SU-DHL-6 (cell line): ENCODE measurements around the gene PYHIN1.

Experiments
- CTCF ChIP-seq: fragments of 200-600 bp; sonication (generic); IDR thresholded peaks from one replicate; pipeline ENCODE4 v1.5.1; 2017; ENCODE audit warnings: antibody characterized with exemption, mild to moderate bottlenecking, low read length, moderate library complexity; ENCODE audit not compliant: insufficient read depth, poor library complexity, severe bottlenecking
- EZH2phosphoT487 ChIP-seq: fragments of 200-600 bp; sonication (generic), shearing (Covaris generic); conservative IDR thresholded peaks from 2 replicates; pipeline ENCODE4 v1.6.1; 2018; ENCODE audit warnings: mild to moderate bottlenecking, antibody characterized with exemption, low read length, moderate library complexity, mixed read lengths

- no peak for TF ChIP-seq CTCF
- no peak for TF ChIP-seq EZH2phosphoT487
These were observed 47.4 kb downstream of the PYHIN1 start for GRCh38 chr1:158978730-158979129.
